GM08714 (cell line): Measurements from ENCODE around the gene RAB31.

ENCODE experiments used
- H3K4me3 ChIP-seq: fragments of 200-500 bp; sonication (Bioruptor generic); 2 replicates; pipeline ENCODE4 v1.5.1; 2014; ENCODE audit warnings: mild to moderate bottlenecking, low read length, inconsistent platforms
- ZNF274 ChIP-seq: IDR thresholded peaks from 2 replicates; pipeline ENCODE4 v1.6.1; 2012; ENCODE audit warnings: mild to moderate bottlenecking, low read depth, low read length

The RAB31 gene

DNA sequence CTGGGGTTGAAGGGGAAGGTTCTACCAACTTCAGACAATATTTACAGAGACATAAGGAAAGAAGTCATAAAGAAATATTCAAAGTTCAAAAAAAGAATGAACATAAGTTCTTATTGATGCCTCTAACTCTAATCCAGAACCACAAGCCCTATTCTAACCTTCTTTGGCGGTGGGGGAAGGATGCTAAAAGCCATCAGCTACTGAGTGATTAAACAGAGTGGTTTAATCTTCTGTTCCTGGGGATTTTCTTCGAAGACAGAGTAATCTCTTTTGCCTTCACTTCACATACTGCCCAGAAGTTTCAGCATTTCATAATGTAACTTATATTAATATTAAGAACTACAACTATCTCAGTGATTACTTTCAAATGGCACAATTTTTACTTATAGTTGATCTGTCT is 126.5 kb downstream of the RAB31 start:
- TF ChIP-seq ZNF274: no peak
- no peak overlapping the region for H3K4me3 ChIP-seq

DNA sequence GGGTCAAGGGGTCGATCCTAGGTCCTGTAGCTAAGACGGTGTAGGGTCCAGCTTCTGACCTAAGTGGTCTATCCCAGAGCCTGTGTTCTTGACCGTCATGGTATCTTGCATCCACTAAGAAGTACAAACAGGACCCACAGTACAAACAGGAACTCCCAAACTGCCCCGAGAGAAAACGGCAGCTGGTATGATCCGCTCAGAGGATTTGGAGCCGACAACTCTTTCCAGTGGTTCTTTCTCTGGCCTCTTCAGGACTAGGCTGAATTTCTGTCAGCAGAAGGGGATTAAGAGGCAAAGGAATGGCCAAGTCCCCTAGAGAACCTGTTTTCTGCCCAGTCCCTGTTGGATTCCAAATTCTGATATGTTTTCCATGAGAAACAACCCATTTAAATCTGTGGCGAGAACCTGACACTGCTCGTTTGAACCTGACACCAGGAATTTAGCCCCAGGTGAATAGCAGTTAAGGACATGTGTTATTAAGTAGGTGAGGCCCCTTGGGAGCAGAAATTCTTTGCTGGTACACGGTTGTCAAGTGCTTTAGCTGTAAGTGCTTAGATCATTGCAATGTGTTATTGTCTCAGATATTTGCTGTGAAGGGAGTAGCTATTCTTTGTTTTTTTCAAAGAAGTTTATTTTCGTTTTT is 127.1 kb downstream of the RAB31 start:
- no peak for TF ChIP-seq ZNF274
- H3K4me3 ChIP-seq: no peak overlapping the region

DNA sequence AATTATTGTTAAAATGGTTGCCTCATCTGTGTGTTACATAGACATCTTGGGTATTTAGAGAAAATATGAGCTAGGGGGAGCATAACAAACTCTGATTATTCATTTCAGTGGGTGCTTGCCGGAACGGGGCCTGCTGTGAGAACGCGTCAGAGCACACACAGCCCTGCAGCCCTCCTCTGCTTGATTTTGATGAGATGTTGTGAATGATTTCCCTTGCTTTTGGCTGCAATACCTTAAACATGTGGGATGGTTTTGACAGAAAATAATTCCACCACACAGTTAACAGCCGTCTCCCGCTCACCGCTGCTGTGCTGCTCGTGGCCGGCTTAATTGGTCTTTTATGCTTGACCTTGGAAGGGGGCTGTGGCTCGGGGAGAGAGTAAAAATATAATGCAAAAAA is 127.7 kb downstream of the RAB31 start:
- no peak for TF ChIP-seq ZNF274
- no peak overlapping the region for H3K4me3 ChIP-seq

DNA sequence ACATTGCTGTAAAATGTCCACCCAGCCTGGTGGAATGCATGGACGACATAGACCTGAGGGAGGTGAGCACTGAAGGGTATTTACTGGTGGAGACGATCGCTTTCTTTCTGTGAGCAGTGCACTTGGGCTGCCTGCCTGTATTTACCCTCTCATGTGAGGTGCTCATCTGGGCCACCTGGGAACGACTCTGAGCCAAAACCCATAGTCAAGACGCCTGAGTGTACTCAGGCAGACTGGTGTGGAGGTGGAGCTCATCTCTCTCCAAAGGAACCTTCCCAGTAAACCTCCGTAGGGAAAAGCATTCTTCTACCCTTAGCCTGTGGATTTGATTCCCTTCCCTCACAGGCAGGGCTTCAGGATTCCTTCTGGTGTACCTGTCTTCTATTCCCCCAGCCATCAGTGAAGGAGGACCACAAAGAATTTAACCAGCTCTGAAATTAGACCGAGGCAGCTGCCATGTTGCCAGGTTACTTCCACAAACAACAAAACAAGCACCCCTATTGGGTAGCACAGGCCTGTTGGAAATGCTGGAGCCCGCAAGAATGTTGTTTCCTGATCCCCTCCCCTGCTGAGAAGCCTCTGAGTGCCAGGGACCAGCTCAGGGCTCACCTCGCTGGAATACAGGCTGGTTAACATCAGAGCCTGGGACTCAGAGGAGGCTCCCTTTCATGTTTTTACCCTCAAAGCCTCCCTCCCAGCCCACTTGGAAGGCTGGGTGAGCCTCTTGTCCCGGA is 130.2 kb downstream of the RAB31 start:
- TF ChIP-seq ZNF274: no peak

DNA sequence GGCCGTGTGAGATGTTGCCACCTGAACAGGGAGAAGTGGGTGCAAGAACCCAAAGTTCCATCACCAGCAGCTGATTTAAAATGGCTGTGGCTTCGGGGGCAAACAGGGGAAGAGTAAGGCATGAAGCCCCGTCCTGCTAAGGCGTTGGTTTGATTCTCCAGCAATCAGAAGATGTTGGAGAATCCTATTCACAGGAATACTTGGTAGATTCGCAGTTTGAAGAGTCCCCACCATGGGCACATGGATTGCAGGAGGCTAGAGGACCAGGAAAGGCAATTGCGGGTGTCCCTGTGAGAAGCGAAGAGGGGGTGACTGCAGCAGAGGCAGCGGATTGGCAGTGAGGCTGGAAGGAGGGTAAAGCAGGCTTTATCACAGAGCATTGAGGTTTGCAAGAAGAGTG is 131.1 kb downstream of the RAB31 start:
- TF ChIP-seq ZNF274: no peak
- no peak overlapping the region for H3K4me3 ChIP-seq

More for the DNA sequence above, 130.2 kb downstream of the RAB31 start:
- no peak overlapping the region for H3K4me3 ChIP-seq

DNA sequence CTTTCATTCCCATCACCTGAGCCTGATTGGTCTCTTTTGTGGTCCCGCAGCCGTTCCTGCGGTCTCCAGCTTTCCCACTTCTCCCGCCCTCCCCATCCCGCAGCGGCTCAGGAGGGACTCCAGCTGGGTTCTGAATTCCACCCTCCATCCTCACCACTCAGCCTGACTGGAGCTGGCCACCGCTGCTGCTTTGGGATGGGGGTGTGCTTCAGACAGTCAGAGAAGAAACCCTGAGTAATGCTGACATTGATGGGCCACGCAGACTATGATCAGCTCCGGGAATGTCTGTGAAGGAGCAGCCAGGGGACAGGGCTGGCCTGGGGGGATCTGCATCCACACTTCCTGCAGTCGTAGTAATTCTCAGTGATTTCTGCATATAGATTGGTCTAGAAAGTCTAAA is 131.8 kb downstream of the RAB31 start:
- H3K4me3 ChIP-seq: no peak overlapping the region
- no peak for TF ChIP-seq ZNF274

DNA sequence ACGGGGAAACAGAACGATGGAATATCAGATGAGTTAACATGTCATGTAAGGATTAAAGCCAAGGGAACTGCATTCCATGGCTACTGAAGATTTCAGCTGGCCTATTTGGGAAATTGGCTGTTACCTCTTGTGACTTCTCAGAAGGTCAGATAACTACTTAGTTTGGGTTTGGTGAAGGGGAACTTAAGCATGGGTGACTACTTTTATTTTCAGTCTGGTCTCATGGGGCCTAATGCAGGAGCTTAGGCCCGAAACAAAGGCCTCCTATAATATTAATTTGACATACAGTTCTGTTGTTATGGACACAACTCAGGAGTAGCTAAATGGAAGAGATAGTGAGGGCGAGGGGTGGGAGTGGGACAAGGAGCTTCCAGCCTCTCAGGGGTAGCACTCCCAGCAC is 133.7 kb downstream of the RAB31 start:
- no peak for TF ChIP-seq ZNF274
- no peak overlapping the region for H3K4me3 ChIP-seq

DNA sequence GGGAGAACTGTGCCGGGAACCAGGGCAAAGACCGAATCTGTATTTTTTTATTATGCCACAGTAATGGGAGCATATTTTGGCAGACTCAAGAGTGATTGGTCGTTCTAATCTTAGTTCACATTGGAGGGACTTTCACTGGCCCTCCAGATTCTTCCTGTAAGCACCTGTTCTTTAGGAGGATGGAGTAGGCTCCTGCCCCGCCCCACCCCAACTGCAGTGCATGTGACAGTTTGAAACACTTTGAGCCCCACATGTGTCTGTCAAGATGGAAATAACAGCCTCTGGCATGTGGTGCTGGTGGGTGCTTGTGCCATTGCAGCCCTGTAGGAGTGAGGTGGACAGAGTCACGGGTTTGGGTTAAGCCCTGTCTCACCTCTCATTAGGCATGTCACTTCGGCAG is 134.3 kb downstream of the RAB31 start:
- no peak overlapping the region for H3K4me3 ChIP-seq
- TF ChIP-seq ZNF274: no peak

DNA sequence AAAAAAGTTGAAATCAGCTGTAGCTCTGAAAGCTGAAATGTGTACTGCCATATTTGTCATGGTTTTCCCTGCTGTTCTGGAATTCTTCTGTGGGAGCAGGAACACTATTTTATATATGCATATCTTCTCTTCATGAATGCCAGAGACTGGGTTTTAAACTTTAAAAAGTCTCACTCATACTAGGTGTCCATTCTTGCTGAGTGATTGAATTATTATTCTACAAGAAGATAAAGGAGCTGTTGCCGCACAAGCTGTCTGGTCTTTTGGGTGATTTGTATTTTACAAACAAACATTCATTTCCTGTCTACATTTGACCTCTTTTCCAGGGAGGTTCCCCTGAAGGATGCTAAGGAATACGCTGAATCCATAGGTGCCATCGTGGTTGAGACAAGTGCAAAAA is 137.2 kb downstream of the RAB31 start:
- H3K4me3 ChIP-seq: no peak overlapping the region
- no peak for TF ChIP-seq ZNF274

DNA sequence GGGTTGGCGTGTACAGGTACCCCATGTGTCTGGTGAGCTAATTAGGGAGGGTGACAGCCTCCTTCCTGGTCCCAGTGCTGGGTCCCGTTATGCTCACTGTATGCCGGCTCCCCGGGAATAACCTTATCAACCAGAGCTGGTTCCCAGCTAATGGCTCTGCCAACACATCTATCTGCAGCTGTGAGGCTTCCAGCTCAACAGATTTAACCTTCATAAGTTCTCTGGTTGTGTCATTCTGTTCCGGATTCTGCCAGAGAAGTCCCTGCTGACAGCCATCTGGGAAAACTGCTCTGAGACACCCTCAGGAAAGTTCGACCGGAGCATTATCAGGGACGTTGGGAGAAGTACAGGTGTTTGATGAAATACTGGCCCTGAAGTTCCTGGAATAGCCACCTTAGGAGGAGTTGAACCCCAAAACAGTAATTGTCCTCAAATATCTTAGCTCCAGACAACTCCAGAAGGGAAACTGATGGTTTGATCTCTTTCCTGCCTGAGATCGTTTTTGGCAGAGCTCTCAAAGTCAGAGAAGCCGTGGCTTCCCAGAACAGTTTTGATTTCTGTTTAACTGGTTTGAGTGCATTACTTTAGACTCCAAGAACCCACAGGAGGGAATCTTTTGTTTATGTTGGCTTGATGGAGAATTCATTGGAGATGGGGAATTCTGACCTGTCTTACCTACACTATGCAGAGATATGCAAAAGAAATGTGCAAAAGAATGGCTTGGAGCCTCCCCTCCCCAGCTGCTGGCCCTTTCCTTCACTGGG is 138.2 kb downstream of the RAB31 start:
- no peak for TF ChIP-seq ZNF274
- no peak overlapping the region for H3K4me3 ChIP-seq

DNA sequence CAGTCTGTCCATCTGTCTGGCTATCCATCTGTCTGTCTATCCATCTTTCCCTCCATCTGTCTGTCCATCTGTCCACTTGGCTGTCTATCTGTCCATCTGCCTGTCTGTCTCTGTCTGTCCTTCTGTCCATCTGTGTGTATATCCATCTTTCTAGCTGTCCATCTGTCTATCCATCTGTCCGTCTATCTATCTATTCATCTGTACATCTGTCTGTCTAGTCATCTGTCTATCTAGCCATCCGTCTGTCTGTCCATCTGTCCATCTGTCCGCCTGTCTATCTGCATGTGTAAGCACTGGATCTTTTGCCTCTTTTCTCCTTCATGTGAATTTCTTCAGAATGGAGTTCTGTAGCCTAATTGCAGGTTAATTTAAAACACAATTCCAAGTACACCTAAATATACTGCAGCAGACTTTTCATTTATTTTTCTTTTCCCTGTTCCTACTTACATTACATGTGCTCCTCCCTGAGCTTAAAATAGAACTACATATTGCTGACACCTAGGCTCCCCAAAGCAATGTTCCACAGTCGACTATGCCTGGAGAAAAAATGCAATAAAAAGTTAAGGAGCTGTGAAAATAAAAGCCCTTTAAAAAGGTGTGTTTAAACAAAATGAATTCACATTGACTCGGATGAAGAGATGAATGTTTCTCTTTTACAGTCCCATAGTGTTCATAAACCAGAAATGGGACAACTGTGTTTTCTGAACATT is 140.2 kb downstream of the RAB31 start:
- no peak overlapping the region for H3K4me3 ChIP-seq
- TF ChIP-seq ZNF274: no peak

DNA sequence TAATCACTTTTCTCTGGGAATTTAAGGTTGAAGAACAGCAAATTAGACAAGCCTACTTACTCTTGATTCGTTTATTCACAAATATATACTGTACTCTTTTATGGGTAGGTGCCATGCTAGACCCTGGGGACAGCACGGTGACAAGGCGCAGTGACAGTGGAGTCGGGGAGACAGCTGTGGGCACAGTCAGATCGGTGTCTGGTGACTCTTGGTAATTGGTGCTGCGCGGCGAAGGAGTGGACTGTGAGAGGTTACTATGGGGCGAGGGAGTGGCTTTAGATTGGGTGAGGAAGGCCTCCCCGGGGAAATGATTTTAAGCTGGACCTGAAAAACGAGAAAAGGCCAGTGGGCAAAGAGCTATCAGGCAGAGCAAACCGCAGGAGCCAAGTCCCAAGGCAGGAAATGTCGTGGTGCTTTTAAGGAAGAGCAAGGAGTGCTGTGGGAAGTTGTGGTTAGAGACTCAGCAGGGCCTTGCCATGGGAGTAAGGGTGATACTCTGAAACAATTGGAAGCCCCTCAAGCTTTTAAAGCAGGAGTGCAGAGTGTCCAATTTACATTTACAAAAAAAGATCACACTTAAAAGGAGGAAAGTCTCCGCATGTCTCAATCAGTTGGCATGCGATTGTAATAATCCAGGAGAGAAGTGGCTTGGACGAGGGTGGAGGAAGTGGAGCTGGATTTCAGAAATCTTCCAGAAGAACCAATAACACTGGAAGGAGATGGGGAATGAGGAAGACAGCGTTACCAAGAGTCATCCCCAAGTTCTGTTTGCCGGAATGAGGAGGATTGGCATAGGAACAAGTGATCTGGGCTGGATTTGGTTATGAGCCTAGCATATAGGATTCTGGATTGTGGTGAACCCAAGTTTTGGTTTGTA is 141.5 kb downstream of the RAB31 start:
- H3K4me3 ChIP-seq: no peak overlapping the region
- TF ChIP-seq ZNF274: no peak

DNA sequence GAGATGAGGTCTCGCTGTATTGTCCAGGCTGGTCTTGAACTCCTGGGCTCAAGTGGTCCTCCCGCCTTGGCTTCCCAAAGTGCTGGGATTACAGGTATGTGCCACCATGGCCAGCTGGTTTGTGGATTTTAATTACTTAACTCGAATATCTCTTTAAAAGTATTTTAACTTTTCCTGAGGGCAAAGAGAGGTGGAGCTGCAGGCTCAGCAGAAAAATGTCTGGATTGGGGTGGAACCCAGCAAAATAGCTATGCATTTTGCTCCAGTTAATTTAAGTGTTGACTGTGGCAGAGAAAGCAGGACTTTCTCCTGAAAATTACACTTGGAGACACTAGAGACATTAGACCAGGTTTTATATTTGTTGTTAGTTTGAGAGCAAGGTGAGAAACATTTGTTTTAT is 142.2 kb downstream of the RAB31 start:
- TF ChIP-seq ZNF274: no peak
- no peak overlapping the region for H3K4me3 ChIP-seq

DNA sequence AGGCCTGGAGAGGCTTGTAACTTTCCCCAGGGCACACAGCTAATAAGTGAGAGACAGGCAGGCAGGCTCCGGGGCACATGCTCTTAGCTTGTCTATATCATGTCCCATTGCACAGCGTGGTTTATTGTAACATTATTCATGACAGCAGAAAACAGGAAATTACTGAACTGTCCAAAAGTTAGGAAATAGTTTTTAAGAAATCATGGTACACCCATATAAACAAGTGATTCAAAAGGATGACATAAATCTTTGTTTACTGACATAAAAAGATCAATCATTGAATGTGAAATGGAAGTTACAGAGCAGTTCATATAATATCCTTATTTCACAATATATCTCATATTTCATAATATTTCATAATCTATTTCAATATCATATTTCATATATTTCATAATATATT is 143.4 kb downstream of the RAB31 start:
- no peak overlapping the region for H3K4me3 ChIP-seq
- no peak for TF ChIP-seq ZNF274
